ENCODE data around the gene DIS3. TPM values are rescaled to one million over a fixed set of nuclear protein-coding genes. Genes with fewer than 3 reads are reported as not detected.
"Not testable (repeated sequence)": the region's sequence is repeated elsewhere in the genome, so short reads cannot be mapped to it uniquely, and the experiment has no call there.

Gene DIS3
- total RNA-seq, 2 donors from 2014 or later, result 21.1 to 32.0 TPM

- Histone ChIP-seq H3K4me1 (ENCODE audit: control insufficient read depth in 1 of 2, low read depth in 2 of 2) (peaks cover 0 to 4% of the 10 kb centered on the region in 2 donors), H3K9me3 (no peaks in the 10 kb centered on the region), H3K36me3 (no peaks in the 10 kb centered on the region), H3K27me3 (replicated peaks; ENCODE audit: insufficient read depth) (no peaks in the 10 kb centered on the region), H3K4me3 (no peak overlapping the region), H3K27ac (no peak overlapping the region)
- DNase-seq (ENCODE audit: low spot score), result no peak
- TF ChIP-seq, protein P1, sequence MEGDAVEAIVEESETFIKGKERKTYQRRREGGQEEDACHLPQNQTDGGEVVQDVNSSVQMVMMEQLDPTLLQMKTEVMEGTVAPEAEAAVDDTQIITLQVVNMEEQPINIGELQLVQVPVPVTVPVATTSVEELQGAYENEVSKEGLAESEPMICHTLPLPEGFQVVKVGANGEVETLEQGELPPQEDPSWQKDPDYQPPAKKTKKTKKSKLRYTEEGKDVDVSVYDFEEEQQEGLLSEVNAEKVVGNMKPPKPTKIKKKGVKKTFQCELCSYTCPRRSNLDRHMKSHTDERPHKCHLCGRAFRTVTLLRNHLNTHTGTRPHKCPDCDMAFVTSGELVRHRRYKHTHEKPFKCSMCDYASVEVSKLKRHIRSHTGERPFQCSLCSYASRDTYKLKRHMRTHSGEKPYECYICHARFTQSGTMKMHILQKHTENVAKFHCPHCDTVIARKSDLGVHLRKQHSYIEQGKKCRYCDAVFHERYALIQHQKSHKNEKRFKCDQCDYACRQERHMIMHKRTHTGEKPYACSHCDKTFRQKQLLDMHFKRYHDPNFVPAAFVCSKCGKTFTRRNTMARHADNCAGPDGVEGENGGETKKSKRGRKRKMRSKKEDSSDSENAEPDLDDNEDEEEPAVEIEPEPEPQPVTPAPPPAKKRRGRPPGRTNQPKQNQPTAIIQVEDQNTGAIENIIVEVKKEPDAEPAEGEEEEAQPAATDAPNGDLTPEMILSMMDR (IDR thresholded peaks at IDR 0.05), result no peak
- no peak for ATAC-seq (ENCODE audit: insufficient number of reproducible peaks, low FRiP score, low read depth)
These were observed 10.9 kb upstream of the DIS3 start for GRCh38 chr13:72792640-72793039.

GRCh38 chr13:72788831-72789230 is 7.1 kb upstream of the DIS3 start:
- Histone ChIP-seq H3K27ac (no peak overlapping the region), H3K4me3 (no peak overlapping the region), H3K36me3 (no peaks in the 10 kb centered on the region), H3K27me3 (replicated peaks; ENCODE audit: insufficient read depth) (no peaks in the 10 kb centered on the region), H3K4me1 (ENCODE audit: control insufficient read depth in 1 of 2, low read depth in 2 of 2) (peaks cover 6% of the 10 kb centered on the region in 2 donors), H3K9me3 (no peaks in the 10 kb centered on the region)
- DNase-seq (ENCODE audit: low spot score) (no peak), ATAC-seq (ENCODE audit: insufficient number of reproducible peaks, low FRiP score, low read depth) (no peak)
- TF ChIP-seq, protein P1 (IDR thresholded peaks at IDR 0.05), result no peak

DNA sequence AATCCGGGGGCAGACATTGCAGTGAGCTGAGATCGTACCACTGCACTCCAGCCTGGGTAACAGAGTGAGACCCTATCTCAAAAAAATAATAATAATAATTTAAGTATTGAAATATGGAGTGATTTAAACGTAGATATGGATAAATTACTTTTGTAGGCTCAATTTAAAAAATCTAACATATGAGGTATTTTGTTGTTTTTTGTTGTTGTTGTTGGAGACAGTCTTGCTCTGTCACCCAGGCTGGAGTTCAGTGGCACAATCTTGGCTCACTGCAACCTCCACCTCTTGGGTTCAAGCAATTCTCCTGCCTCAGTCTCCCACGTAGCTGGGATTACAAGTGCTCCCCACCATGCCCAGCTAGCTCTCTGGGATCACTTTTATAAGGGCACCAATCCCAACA is 3.0 kb upstream of the DIS3 start:
- not testable (repeated sequence) for H3K4me3 ChIP-seq; H3K27me3 ChIP-seq (replicated peaks; ENCODE audit: insufficient read depth); DNase-seq (ENCODE audit: low spot score); H3K36me3 ChIP-seq; H3K27ac ChIP-seq; H3K9me3 ChIP-seq; ATAC-seq (ENCODE audit: insufficient number of reproducible peaks, low FRiP score, low read depth)
- H3K4me1 ChIP-seq (ENCODE audit: control insufficient read depth in 1 of 2, low read depth in 2 of 2), result peaks cover 20 to 32% of the 10 kb centered on the region in 2 donors

GRCh38 chr13:72782717-72783116 is 1.0 kb upstream of the DIS3 start:
- Histone ChIP-seq H3K4me3 (peak overlapping the region; percentile 97), H3K36me3 (peaks cover 4% of the 10 kb centered on the region), H3K27ac (peak overlapping the region; percentile 71 to 86), H3K9me3 (no peaks in the 10 kb centered on the region), H3K4me1 (ENCODE audit: control insufficient read depth in 1 of 2, low read depth in 2 of 2) (peaks cover 30 to 35% of the 10 kb centered on the region in 2 donors), H3K27me3 (replicated peaks; ENCODE audit: insufficient read depth) (no peaks in the 10 kb centered on the region)
- ATAC-seq (ENCODE audit: insufficient number of reproducible peaks, low FRiP score, low read depth), result no peak
- DNase-seq (ENCODE audit: low spot score), result no peak
- TF ChIP-seq, protein P1 (IDR thresholded peaks at IDR 0.05), result no peak

- Histone ChIP-seq H3K9me3 (no peaks in the 10 kb centered on the region), H3K27ac (no peak overlapping the region), H3K4me1 (ENCODE audit: control insufficient read depth in 1 of 2, low read depth in 2 of 2) (peaks cover under 1 to 3% of the 10 kb centered on the region in 2 donors), H3K27me3 (replicated peaks; ENCODE audit: insufficient read depth) (no peaks in the 10 kb centered on the region), H3K4me3 (no peak overlapping the region), H3K36me3 (peaks cover 71% of the 10 kb centered on the region)
- ATAC-seq (ENCODE audit: insufficient number of reproducible peaks, low FRiP score, low read depth) (no peak), DNase-seq (ENCODE audit: low spot score) (no peak)
- TF ChIP-seq, protein P1 (IDR thresholded peaks at IDR 0.05), result no peak
These were observed 7.7 kb downstream of the DIS3 start for GRCh38 chr13:72774019-72774418.

GRCh38 chr13:72763411-72763810 is 18.3 kb downstream of the DIS3 start:
- no peak for ATAC-seq (ENCODE audit: insufficient number of reproducible peaks, low FRiP score, low read depth)
- no peak for DNase-seq (ENCODE audit: low spot score)
- TF ChIP-seq, protein P1 (IDR thresholded peaks at IDR 0.05), result no peak
- Histone ChIP-seq H3K27ac (peak overlapping the region; percentile 27 to 45), H3K9me3 (no peaks in the 10 kb centered on the region), H3K4me3 (no peak overlapping the region), H3K4me1 (ENCODE audit: control insufficient read depth in 1 of 2, low read depth in 2 of 2) (peaks cover 0 to 11% of the 10 kb centered on the region in 2 donors), H3K27me3 (replicated peaks; ENCODE audit: insufficient read depth) (no peaks in the 10 kb centered on the region), H3K36me3 (peaks cover 57% of the 10 kb centered on the region)
